ENCODE measurements around the gene SLC25A45. TPM values are rescaled to one million over a fixed set of nuclear protein-coding genes. Genes with fewer than 3 reads are reported as not detected.
A peak's percentile ranks its signal among the peaks of the same experiment; 100 is the strongest.

SLC25A45 gene
- total RNA-seq, 4 donors from 2014 or later = 2.6 to 12.4 (median 5.6) TPM

- ATAC-seq (peak in 1 of 2 donors; percentile 9), DNase-seq (peak in 1 of 2 donors; percentile 61)
- intact Hi-C loops (cut with DNase I; ENCODE audit: low total_unique reads) = no loop called here
- H3K4me3 ChIP-seq = peak overlapping the region; percentile 81 to 95 (median 90)
- H3K4me1 ChIP-seq = peaks cover 38 to 40% of the 10 kb centered on the region in 2 donors
- no peaks in the 10 kb centered on the region for H3K9me3 ChIP-seq
- in situ Hi-C loops (cut with MboI; ENCODE audit: low sequenced_read_pairs in 4 of 4) = loop anchor here in 2 of 4 donors (10.0 kb wide), 2 partner anchors 48 to 78 kb away; no protein-coding TSS in a partner anchor
- no peak for TF ChIP-seq POLR2A (IDR thresholded peaks at IDR 0.05)
- no peak for TF ChIP-seq CTCF (IDR thresholded peaks at IDR 0.05 in 4 of 5, conservative IDR thresholded peaks at IDR 0.05 in 1 of 5)
- H3K27me3 ChIP-seq = no peaks in the 10 kb centered on the region
- H3K27ac ChIP-seq = peak overlapping the region; percentile 98 to 100 (median 100)
- peaks cover 5 to 80% of the 10 kb centered on the region in 2 donors for H3K36me3 ChIP-seq
Observed at GRCh38 chr11:65426839-65427690, 44.6 kb upstream of the SLC25A45 start.

GRCh38 chr11:65425971-65426838 lies 43.8 kb upstream of the SLC25A45 start:
- Histone ChIP-seq H3K4me3 (peak overlapping the region; percentile 81 to 95 (median 90)), H3K9me3 (no peaks in the 10 kb centered on the region), H3K27me3 (no peaks in the 10 kb centered on the region), H3K36me3 (peaks cover 5 to 77% of the 10 kb centered on the region in 2 donors), H3K27ac (peak overlapping the region; percentile 98 to 100 (median 100)), H3K4me1 (peaks cover 32 to 34% of the 10 kb centered on the region in 2 donors)
- TF ChIP-seq CTCF (IDR thresholded peaks at IDR 0.05 in 4 of 5, conservative IDR thresholded peaks at IDR 0.05 in 1 of 5) (no peak), POLR2A (IDR thresholded peaks at IDR 0.05) (no peak)
- ATAC-seq = peak; percentile 14 to 24
- no peak for DNase-seq
- in situ Hi-C loops (cut with MboI; ENCODE audit: low sequenced_read_pairs in 4 of 4) = loop anchor here in 2 of 4 donors (10.0 kb wide), 2 partner anchors 49 to 79 kb away; no protein-coding TSS in a partner anchor
- intact Hi-C loops (cut with DNase I; ENCODE audit: low total_unique reads) = no loop called here

- peaks cover 31 to 37% of the 10 kb centered on the region in 2 donors for H3K4me1 ChIP-seq
- peak overlapping the region; percentile 98 to 100 (median 100) for H3K27ac ChIP-seq
- no peaks in the 10 kb centered on the region for H3K27me3 ChIP-seq
- H3K9me3 ChIP-seq = no peaks in the 10 kb centered on the region
- TF ChIP-seq CTCF (IDR thresholded peaks at IDR 0.05 in 4 of 5, conservative IDR thresholded peaks at IDR 0.05 in 1 of 5) = peak in 2 of 5 experiments; percentile 15 to 30
- TF ChIP-seq POLR2A (IDR thresholded peaks at IDR 0.05) = no peak
- peaks cover 5 to 68% of the 10 kb centered on the region in 2 donors for H3K36me3 ChIP-seq
- intact Hi-C loops (cut with DNase I; ENCODE audit: low total_unique reads) (no loop called here), in situ Hi-C loops (cut with MboI; ENCODE audit: low sequenced_read_pairs in 4 of 4) (loop anchor here in 2 of 4 donors (10.0 kb wide), 2 partner anchors 49 to 79 kb away; no protein-coding TSS in a partner anchor)
- ATAC-seq (no peak), DNase-seq (peak in 1 of 2 donors; percentile 57)
- peak overlapping the region; percentile 81 to 95 (median 90) for H3K4me3 ChIP-seq
Observed at GRCh38 chr11:65425105-65425970, 42.9 kb upstream of the SLC25A45 start.
